Neural cell (in vitro differentiated cells): ENCODE measurements around the gene INSR.

ENCODE experiments used
- EZH2 ChIP-seq: fragments of 200-600, 300-800 bp; shearing (Covaris generic), sonication (generic); IDR thresholded peaks from 2 replicates; pipeline ENCODE4 v1.6.1; 2014; ENCODE audit warnings: antibody characterized with exemption, low read length, borderline replicate concordance, mild to moderate bottlenecking; ENCODE audit not compliant: insufficient read depth, poor library complexity, severe bottlenecking
- MXI1 ChIP-seq: fragments of 450-650 bp; conservative IDR thresholded peaks from 2 replicates; pipeline ENCODE4 v1.6.1; 2014; ENCODE audit warnings: antibody characterized with exemption, mild to moderate bottlenecking; ENCODE audit not compliant: poor library complexity, severe bottlenecking
- POLR2AphosphoS5 ChIP-seq: IDR thresholded peaks from 2 replicates; pipeline ENCODE4 v1.6.1; 2012
- TF ChIP-seq, protein P1 (sequence below): fragments of 450-650 bp; IDR thresholded peaks from 2 replicates; pipeline ENCODE4 v1.5.1; 2014; ENCODE audit warnings: antibody characterized with exemption, mild to moderate bottlenecking, moderate library complexity; ENCODE audit not compliant: poor library complexity, severe bottlenecking

GRCh38 chr19:7068599-7068998, 225.6 kb downstream of the INSR start:
- no peak for TF ChIP-seq MXI1
- TF ChIP-seq, protein P1, sequence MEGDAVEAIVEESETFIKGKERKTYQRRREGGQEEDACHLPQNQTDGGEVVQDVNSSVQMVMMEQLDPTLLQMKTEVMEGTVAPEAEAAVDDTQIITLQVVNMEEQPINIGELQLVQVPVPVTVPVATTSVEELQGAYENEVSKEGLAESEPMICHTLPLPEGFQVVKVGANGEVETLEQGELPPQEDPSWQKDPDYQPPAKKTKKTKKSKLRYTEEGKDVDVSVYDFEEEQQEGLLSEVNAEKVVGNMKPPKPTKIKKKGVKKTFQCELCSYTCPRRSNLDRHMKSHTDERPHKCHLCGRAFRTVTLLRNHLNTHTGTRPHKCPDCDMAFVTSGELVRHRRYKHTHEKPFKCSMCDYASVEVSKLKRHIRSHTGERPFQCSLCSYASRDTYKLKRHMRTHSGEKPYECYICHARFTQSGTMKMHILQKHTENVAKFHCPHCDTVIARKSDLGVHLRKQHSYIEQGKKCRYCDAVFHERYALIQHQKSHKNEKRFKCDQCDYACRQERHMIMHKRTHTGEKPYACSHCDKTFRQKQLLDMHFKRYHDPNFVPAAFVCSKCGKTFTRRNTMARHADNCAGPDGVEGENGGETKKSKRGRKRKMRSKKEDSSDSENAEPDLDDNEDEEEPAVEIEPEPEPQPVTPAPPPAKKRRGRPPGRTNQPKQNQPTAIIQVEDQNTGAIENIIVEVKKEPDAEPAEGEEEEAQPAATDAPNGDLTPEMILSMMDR, result no peak
- no peak for TF ChIP-seq POLR2AphosphoS5
- no peak for TF ChIP-seq EZH2
